GM04503 (cell line): ENCODE results near the gene ACAD10.
"Not testable (repeated sequence)": the region's sequence is repeated elsewhere in the genome, so short reads cannot be mapped to it uniquely, and the experiment has no call there.

Experiments used
- DNase-seq: peaks from one replicate; pipeline ENCODE4 v3.0.0-alpha.2; 2012; ENCODE audit warnings: low read depth

Gene ACAD10

DNA sequence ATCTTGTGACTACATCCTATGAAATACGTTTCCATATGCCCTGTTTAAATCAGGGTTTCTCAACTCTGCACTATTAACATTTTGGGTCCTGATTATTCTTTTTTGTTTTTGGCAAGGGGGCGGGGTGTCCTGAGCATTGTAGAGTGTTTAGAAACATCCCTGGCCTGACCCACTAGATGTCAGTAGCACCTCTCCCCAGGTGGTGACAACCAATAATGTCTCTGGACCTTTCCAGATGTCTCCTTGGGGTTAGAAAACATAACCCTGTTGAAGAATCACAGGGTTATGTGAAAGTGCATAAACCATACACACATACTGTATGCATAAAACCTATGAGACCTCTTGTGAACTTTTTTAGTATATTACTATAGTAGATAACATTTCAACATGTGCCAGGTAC is 1.4 kb downstream of the ACAD10 start:
- DNase-seq: no peak

DNA sequence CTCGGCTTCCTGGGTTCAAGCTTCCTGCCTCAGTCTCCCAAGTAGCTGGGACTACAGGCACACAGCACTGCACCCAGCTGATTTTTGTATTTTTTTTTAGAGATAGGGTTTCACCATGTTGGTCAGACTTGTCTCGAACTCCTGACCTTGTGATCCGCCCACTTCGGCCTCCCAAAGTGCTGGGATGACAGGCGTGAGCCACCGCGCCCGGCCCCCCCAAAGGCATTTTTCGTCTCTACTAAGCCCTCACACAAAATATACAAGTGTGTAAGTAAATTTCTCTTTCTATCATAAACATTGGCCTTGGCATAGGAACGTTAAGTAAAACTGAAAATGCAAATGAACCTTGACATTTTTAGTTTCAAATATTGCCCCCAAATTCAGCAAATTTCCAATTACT is 2.1 kb downstream of the ACAD10 start:
- DNase-seq: no peak

DNA sequence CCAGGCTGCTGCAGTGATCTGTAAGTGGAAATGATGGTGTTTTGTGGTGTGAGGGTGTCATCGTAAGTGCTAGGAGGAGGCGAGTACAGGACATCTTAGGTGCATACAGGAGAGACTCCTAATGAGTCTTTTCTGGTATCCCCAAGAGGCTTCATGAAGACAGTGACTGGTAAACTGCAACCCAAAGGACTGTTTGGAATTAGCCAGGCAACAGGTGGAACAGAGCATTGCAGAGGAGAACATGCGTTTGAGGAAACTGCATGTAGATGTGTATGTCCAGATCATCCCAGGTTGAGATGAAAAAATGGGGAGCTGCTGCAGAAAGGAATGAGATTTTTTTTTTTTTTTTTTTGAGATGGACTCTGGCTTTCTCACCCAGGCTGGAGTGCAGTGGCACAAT is 5.4 kb downstream of the ACAD10 start:
- DNase-seq: no peak

DNA sequence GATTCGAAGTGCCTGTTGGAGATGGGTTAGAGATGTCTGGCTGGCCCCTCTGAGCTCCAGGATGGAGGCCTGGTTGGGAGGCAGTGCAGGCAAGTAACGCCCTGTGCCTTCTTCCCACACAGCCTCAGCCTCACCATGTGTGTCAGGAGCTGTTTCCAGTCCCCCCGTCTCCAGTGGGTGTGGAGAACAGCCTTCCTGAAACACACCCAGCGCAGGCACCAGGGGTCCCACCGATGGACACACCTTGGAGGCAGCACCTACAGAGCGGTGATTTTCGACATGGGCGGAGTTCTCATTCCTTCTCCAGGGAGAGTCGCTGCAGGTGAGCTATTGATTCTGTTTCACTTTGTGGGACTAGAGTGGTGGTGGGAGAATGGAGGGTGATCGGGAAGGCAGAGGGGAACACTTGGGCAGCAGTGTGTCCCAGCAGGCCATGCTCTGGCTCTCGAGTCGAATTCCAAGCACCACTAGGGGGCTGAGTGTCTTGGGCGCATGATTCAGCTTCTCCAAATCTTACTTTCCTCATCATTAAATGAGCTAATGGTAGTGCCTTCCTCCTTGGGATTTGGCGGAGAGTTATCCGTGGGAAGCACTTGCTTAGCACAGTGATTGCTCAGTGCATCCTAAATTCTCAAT is 6.8 kb downstream of the ACAD10 start:
- no peak for DNase-seq

DNA sequence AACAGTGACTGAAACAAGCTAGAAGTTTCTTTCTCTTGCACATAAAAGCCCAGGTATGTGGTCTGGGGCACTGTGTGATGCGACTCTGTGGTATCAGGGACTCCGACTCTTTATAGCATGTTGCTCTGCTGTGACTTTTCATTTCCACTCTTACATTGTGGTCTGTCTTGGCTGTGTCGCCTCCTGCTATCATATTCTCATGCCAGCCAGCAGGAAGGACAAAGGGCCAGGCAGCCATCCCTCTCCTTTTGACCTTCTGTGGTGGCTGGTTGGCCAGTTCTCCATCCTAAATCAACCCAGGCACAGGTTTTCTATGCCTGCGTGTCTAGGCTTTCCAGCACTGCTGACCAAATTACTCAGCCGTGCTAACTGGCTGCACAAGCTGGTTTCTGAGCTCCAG is 8.0 kb downstream of the ACAD10 start:
- no peak for DNase-seq

DNA sequence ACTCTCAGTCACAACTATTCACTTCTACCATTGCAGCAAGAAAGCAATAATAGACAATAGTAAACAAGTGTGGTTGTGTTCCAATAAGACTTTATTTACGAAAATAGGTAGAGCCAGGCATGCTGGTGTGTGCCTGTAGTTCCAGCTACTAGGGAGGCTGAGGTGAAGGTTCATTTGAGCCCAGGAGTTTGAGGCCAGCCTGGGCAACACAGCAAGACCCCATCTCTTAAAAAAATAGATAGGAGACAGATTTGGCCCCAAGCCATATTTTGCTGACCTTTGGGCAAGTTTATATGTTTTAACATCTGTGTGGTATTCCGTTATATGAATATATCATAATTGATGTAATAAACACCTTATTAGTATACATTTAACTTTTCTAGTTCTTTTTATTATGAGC is 14.1 kb downstream of the ACAD10 start:
- no peak for DNase-seq

DNA sequence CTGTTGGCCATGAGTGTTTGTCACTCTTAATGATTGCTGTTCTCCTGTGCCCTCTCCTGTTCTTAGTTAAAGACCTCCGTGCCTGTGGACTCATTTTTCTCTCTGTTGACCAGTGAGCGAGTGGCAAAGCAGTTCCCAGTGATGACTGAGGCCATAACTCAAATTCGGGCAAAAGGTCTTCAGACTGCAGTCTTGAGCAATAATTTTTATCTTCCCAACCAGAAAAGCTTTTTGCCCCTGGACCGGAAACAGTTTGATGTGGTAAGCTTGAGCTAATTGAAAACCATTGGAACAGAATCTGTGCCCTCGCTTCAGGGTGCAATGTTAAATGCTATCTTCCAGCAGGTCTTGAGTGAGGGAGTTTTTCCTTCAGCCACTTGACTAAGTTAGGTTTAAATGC is 19.8 kb downstream of the ACAD10 start:
- no peak for DNase-seq

DNA sequence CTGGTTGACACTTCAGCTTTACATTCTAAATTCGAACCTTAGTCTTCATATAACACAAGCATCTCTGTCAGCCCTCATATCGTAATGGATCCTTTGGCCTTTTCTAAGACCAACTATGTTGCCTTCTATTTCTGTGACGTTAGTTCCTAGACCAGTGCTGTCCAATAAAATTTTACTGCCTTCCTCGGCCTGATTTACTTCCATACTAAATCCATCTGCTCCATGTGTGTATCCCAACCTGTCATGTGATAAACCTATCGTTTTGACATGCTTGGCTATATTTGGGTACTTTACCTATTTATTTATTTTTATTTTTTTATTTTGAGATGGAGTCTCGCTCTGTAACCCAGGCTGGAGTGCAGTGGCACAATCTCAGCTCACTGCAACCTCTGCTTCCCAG is 20.3 kb downstream of the ACAD10 start:
- DNase-seq: no peak

DNA sequence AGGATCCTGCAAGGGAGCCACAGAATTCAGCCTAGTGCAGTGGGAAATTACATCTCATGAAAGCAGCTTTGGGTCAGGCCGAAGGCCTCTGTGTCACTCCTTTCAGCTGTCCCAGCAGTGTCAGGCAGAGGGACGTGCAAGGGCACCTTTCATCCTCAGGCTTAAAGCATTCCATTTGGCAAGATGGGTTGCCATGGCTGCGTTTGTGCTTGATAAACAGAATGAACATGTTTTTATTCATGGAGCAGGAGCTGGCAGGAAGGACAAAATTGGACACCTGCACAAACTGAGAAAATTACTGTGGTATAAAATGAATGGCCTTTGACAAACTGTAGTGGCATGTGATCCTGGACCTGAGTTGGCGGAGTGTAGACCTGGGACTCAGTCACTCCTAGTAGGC is 29.4 kb downstream of the ACAD10 start:
- DNase-seq: no peak

DNA sequence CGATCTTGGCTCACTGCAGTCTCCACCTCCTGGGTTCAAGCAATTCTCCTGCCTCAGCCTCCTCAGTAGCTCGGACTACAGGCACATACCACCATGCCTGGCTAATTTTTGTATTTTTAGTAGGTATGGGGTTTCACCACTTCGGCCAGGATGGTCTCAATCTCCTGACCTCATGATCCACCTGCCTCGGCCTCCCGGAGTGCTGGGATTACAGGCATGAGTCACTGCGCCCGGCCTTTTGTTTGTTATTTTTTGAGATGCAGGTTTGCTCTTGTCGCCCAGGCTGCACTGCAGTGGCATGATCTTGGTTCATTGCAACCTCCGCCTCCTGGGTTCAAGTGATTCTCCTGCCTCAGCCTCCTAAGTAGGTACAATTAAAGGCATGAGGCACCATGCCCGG is 33.5 kb downstream of the ACAD10 start:
- not testable (repeated sequence) for DNase-seq

DNA sequence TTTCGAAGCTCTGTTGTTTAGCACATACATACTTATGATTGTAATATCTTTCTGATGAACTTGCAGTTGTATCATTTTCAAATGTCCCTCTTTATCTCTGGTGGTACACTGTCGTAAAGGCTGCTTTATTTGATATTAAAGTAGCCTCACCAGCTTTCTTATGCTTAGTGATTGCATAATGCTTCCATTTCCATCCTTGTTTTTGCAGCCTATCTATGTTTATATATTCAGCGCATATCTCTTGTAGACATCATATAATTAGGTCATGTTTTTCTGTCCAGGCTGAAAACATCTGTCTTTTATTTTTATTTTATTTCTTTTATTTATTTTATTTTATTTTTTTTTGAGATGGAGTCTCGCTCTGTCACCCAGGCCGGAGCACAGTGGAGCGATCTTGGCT is 34.6 kb downstream of the ACAD10 start:
- no peak for DNase-seq

DNA sequence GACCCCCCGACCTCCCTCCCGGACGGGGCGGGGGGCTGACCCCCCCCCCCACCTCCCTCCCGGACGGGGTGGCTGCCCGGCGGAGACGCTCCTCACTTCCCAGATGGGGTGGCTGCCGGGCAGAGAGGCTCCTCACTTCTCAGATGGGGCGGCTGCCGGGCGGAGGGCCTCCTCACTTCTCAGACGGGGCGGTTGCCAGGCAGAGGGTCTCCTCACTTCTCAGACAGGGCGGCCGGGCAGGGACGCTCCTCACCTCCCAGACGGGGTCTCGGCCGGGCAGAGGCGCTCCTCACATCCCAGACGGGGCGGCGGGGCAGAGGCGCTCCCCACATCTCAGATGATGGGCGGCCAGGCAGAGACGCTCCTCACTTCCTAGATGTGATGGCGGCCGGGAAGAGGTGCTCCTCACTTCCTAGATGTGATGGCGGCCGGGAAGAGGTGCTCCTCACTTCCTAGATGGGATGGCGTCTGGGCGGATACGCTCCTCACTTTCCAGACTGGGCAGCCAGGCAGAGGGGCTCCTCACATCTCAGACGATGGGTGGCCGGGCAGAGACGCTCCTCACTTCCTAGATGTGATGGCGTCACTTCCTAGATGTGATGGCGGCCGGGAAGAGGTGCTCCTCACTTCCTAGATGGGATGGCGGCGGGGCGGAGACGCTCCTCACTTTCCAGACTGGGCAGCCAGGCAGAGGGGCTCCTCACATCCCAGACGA is 38.0 kb downstream of the ACAD10 start:
- DNase-seq: not testable (repeated sequence)

DNA sequence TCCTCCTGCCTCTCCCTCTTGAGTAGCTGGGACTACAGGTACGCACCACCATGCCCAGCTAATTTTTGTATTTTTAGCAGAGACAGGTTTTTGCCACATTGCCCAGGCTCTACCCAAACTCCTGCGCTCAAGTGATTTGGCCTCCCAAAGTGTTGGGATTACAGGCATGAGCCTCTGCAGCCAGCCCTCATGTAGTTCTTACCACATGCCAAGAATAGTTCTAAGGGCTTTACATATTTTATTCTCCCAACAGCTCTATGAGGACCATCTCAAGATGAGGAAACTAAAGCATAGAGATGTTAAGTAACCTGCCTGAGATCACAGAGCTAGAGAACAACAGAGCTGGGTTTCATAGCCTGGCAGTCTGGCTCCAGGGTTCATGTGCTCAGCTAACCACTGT is 42.9 kb downstream of the ACAD10 start:
- no peak for DNase-seq

DNA sequence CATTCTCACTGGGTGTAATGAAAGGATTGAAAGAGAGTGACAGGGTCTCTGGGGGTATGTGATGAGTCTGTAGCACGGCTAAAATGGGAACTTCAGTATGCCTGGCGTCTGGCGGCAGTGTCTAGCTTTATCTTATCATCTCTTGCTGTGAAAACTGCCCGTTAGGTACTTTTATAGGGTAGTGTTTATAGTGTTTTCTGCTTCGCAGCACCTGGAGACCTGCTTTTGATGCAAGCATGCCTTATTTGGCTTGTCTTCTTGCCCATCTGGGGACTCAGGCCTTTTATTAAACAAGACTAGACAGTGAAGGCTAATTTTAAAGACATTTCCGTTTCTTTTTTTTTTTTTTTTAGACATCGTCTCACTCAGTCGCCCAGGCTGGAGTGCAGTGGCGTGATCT is 44.6 kb downstream of the ACAD10 start:
- no peak for DNase-seq

DNA sequence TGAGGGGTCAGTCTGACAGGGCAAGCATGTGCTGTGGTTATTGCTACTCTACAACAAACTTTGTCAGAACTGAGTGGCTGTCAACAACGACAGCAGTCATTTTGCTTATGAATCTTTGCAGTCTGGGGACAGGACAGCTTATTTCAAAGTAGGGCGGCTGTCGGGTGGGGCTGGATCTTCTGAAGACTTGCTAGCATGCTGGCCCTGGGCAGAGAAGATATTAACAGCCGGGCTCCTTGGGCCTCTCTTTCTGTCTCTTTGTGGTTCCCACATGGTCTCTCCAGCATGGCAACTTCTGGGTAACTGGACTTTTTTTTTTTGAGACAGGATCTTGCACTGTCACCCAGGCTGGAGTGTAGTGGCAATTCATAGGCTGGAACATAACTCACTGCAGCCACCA is 46.9 kb downstream of the ACAD10 start:
- no peak for DNase-seq

DNA sequence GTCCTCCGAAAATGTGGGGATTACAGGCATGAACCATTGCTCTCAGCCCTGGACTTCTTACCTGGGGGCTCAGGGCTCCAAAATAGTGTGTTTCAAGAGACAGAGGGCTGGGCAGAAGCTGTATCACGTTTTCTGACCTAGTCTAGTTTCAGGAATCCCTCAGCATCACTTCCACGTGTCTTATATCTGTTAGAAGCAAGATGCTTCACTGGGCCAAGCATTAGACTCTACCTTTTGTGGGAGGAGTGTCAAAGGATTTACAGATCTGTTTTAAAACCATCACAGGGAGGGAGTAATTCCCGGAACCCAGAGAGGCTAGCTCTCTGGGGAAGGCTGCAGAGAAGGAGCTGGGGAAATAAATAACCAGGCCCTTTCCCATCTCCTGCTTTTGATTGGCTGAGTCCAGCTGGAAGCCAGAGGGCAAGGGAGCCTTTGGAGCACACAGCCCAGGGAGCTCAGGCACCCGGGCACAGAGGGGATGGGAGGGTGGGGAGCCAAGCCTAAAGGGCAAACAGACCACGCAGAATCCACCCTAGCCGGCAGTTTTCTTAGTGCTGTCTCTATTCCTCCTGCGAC is 47.6 kb downstream of the ACAD10 start:
- no peak for DNase-seq

DNA sequence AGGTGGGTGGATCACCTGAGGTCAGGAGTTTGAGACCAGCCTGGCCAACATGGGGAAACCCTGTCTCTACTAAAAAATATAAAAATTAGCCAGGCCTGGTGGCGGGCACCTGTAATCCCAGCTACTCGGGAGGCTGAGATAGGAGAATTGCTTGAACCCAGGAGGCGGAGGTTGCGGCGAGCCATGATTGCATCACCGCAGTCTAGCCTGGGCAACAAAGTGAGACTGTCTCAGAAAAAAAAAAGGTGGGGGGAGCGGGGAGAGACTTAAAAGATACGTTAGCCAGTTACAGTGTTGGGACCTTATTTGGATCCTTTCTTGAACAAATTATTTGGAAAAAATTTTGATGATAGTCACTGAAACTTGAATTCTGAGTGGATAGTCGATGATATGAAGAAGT is 53.7 kb downstream of the ACAD10 start:
- DNase-seq: not testable (repeated sequence)

DNA sequence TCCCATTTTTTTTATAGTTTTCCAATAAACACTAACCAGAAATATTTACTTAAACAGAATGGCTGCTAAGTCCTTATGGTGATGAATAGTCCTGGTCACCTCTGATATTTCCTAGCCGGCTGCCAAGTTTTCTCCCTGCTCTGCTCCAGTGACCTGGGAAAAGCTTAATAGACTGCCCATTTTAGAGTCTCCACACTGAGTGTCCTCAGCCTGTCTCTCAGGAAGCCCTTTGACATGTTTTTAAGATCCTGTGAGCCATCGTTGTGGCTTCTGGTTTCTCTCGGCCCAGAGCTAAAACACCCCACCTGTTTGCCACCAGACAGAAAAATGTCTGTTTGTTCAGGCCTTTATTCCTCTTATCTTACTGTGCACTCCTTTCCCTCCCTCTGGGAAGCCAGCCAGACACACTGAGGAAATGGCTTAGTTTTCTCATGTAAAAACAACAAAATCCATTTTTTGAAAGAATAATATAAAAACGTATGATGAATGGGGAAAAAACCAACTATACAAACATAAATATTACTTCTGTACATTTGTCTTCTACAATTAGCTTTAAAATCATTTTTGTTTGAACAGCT is 55.5 kb downstream of the ACAD10 start:
- no peak for DNase-seq

DNA sequence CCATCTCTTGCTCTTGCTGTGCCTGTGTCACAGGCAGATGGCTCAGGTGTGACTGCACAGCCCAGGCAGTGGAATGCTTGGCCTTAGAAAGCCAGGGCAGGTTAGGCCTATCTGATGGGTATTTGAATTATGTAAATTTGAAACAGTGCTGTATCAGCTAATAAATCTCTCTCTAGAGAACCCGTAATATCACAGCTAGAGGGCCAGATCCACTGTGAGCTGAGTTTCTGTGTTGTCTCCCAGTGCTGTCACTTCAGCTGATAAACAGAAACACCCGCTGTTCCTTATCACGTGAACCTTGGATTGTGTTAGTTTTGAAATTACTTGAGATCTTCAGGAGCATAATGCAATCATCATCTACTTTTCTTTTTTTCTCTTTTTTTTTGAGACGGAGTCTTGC is 59.4 kb downstream of the ACAD10 start:
- no peak for DNase-seq

DNA sequence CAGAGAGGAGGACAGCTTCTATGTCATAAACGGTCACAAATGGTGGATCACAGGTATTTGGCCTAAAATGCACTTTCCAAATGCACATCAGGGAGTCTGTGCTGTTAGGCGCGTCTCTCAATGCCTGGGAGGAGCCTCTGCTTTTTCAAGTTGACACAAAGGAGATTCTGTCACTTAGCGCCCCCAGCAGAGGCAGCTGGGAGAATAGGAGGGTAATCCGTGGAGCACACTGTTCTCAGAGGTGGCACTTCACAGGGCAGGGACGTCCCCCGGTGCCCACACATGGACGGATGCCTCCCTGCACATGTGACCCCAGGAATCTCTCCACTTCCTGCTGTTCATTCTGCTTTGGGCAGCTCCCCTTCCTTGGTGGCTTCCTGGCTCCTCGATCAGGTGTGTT is 61.5 kb downstream of the ACAD10 start:
- DNase-seq: no peak

DNA sequence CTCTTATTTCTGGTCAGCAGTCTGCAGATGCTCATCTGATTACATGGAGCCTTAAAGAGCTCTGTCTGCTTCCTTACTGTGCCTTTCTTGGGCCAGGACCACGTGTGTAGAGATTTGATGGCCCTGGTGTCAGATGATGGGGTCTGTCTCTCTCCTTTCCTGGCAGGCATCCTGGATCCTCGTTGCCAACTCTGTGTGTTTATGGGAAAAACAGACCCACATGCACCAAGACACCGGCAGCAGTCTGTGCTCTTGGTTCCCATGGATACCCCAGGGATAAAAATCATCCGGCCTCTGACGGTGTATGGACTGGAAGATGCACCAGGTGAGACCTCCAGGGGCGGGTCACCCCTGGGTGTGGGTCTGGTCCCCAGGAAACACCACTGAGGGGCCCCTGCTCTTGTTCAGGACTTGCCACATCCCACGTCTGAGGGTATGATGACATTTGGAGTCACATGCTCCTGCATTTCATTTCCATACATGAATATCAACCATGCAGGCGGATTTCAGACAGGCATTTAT is 62.4 kb downstream of the ACAD10 start:
- DNase-seq: no peak

DNA sequence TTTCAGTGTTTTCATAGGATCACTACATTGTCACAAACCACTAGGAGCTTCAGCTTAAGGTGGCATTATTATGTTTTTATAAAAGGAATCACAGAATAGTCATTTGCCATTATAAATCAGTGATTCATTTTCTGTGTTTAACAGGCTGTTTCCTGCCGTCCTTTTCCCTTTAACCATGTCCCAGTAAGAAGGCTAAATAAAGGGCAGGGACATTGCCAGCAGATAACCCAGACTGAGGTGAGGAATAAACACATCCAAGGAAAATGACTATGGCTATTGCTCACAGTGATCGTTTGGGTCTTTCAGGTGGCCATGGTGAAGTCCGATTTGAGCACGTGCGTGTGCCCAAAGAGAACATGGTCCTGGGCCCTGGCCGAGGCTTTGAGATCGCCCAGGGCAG is 63.0 kb downstream of the ACAD10 start:
- DNase-seq: no peak

DNA sequence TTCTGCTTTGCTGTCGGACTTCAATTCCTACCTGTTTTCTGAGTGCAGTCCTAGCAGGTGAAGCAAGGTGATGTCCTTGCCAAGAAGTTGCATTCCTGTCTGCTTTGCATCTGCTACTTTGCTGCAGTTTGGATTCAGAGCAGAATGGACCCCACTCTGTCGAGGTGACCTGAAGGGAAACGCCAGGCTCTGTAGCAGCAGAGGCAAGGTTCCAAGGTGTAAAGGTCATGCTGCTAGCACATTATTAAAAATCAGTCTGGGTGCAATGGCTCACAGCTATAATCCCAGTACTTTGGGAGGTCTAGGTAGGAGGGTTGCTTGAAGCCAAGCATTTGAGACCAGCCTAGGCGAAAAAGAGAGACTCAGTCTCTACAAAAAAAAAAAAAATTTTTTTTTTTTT is 63.5 kb downstream of the ACAD10 start:
- no peak for DNase-seq
